ENCODE measurements around the gene NDOR1.

The NDOR1 gene

DNA sequence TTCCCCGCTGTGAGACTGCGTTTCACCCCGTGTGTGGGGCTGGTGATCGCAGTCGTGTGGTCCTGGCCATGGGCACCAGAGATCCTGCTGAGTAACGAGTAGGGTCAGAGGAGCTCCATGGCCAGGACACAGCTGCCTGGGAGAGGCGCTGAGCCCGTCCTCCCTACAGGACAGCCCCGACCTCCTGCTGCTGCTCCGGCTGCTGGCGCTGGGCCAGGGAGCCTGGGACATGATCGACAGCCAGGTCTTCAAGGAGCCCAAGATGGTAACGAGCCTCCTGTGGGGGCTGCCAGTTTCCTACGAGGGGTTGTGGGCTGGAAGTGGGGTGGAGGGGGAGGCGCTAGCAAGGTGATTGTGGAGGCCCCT lies 60.6 kb downstream of the NDOR1 start:
- no peak for DNase-seq

Data from NCI-H446 (cell line).